Left ventricle myocardium inferior (tissue), 1 donor: ENCODE measurements around the gene IFIT1B. TPM values are rescaled to one million over a fixed set of nuclear protein-coding genes. Genes with fewer than 3 reads are reported as not detected.

Experiments
- DNase-seq: peaks from one replicate; pipeline ENCODE4 v3.0.0-alpha.2; 2020
- H3K27ac ChIP-seq: fragments of 200-600 bp; replicated peaks from 2 replicates; pipeline ENCODE4 v1.8.0; 2021
- H3K27me3 ChIP-seq: fragments of 200-600 bp; 2 replicates; pipeline ENCODE4 v1.8.0; 2021; ENCODE audit warnings: low read depth
- H3K36me3 ChIP-seq: fragments of 200-600 bp; 2 replicates; pipeline ENCODE4 v1.8.0; 2021
- H3K4me1 ChIP-seq: fragments of 200-600 bp; 2 replicates; pipeline ENCODE4 v1.8.0; 2021
- H3K4me3 ChIP-seq: fragments of 200-600 bp; 2 replicates; pipeline ENCODE4 v1.8.0; 2021; ENCODE audit warnings: mild to moderate bottlenecking, moderate library complexity
- H3K9me3 ChIP-seq: fragments of 200-600 bp; replicated peaks from 2 replicates; pipeline ENCODE4 v1.8.0; 2021
- CTCF ChIP-seq: fragments of 200-600 bp; IDR thresholded peaks from 2 replicates; pipeline ENCODE4 v1.8.0; 2021; ENCODE audit warnings: antibody characterized with exemption, mild to moderate bottlenecking, borderline replicate concordance
- intact Hi-C: fragments of 100-400 bp; cut with micrococcal nuclease; formaldehyde crosslinking; loops from one replicate; pipeline ENCODE4 v1.11.0; 2022
- total RNA-seq: library from RNA; stranded (reverse); fragmentation: NEBNext Ultra II Directional; extraction: Animal tissue kit (Norgen Biotek cat#: 25700); gene quantifications from one replicate; pipeline ENCODE4 v1.2.1, GENCODE V29; 2021
- donor health status: DM: no; HTN: yes; CAD: no; lungs with severe emphysema.

IFIT1B gene
- total RNA-seq, 1 donor from 2014 or later = not detected

- Histone ChIP-seq H3K4me3 (peak overlapping the region; percentile 9), H3K9me3 (no peaks in the 10 kb centered on the region), H3K36me3 (no peaks in the 10 kb centered on the region), H3K27ac (peak overlapping the region; percentile 84), H3K4me1 (peaks cover 58% of the 10 kb centered on the region), H3K27me3 (no peaks in the 10 kb centered on the region)
- intact Hi-C loops = no loop called here
- DNase-seq = no peak
- TF ChIP-seq CTCF = no peak
Measured at GRCh38 chr10:89351780-89352597, 25.9 kb upstream of the IFIT1B start.

GRCh38 chr10:89352802-89353201, 25.1 kb upstream of the IFIT1B start:
- intact Hi-C loops = no loop called here

GRCh38 chr10:89355394-89355931, 22.4 kb upstream of the IFIT1B start:
- no peak overlapping the region for H3K4me3 ChIP-seq
- peaks cover 24% of the 10 kb centered on the region for H3K4me1 ChIP-seq
- no peaks in the 10 kb centered on the region for H3K27me3 ChIP-seq
- intact Hi-C loops = no loop called here
- H3K9me3 ChIP-seq = no peaks in the 10 kb centered on the region
- no peak for DNase-seq
- no peaks in the 10 kb centered on the region for H3K36me3 ChIP-seq
- no peak overlapping the region for H3K27ac ChIP-seq
- no peak for TF ChIP-seq CTCF

More at GRCh38 chr10:89352802-89353201, 25.1 kb upstream of the IFIT1B start:
- Histone ChIP-seq H3K27me3 (no peaks in the 10 kb centered on the region), H3K36me3 (no peaks in the 10 kb centered on the region), H3K4me1 (peaks cover 50% of the 10 kb centered on the region), H3K4me3 (no peak overlapping the region), H3K9me3 (no peaks in the 10 kb centered on the region), H3K27ac (peak overlapping the region; percentile 84)
- no peak for TF ChIP-seq CTCF
- DNase-seq = no peak

DNA sequence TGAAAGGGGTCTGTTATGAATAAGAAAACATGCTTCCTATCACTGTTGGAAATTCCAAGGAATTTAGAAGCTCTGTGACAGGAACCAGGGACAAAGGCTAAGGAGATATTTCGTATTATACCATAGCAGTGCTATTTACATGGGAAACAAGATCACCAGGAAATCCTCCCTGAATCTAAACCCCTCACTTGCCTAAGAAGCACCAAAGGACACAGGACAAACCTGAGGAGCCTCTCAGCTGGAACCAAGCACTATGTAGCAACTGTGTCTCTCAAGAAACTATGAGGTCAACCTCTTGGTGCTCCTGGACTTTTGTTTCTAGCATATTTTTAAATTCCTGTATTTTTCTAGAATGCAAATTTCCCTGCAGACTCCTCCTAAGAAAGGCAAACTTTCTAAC, 20.8 kb upstream of the IFIT1B start:
- Histone ChIP-seq H3K27me3 (no peaks in the 10 kb centered on the region), H3K27ac (no peak overlapping the region), H3K4me3 (no peak overlapping the region), H3K36me3 (no peaks in the 10 kb centered on the region), H3K9me3 (no peaks in the 10 kb centered on the region), H3K4me1 (peaks cover 9% of the 10 kb centered on the region)
- no peak for TF ChIP-seq CTCF
- no peak for DNase-seq
- intact Hi-C loops = no loop called here

GRCh38 chr10:89357975-89358374, 19.9 kb upstream of the IFIT1B start:
- H3K27me3 ChIP-seq = no peaks in the 10 kb centered on the region
- no peak overlapping the region for H3K27ac ChIP-seq
- H3K4me1 ChIP-seq = peaks cover 9% of the 10 kb centered on the region
- DNase-seq = no peak
- intact Hi-C loops = no loop called here
- no peaks in the 10 kb centered on the region for H3K36me3 ChIP-seq
- no peak for TF ChIP-seq CTCF
- no peak overlapping the region for H3K4me3 ChIP-seq
- H3K9me3 ChIP-seq = no peaks in the 10 kb centered on the region
